HG03039 (cell line): Measurements from ENCODE around the gene SNX2.

ENCODE experiments used
- ATAC-seq: cut with Tn5 transposase; IDR thresholded peaks from one replicate; pipeline ENCODE4 v1.9.1; 2021; ENCODE audit warnings: mild to moderate bottlenecking, moderate library complexity; ENCODE audit not compliant: unreplicated experiment

SNX2 gene

DNA sequence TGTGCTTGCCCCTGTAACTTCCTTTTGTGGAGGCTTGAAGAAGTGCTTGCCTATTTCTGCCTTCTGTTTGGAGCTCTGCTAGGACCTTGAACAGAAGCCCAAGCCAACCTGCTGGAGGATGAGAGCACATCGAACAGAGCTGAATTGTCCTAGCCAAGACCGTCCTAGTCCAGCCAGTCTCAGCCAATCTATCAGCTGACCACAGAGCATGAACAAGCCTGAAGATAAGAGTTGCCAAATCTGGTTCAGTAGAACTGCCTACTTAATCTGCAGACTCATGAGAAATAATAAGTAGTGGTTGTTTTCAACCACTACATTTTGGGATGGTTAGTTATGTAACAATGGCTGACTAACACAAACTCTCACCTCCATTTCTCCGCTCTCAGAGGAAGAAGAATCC is 4.4 kb upstream of the SNX2 start:
- no peak for ATAC-seq

DNA sequence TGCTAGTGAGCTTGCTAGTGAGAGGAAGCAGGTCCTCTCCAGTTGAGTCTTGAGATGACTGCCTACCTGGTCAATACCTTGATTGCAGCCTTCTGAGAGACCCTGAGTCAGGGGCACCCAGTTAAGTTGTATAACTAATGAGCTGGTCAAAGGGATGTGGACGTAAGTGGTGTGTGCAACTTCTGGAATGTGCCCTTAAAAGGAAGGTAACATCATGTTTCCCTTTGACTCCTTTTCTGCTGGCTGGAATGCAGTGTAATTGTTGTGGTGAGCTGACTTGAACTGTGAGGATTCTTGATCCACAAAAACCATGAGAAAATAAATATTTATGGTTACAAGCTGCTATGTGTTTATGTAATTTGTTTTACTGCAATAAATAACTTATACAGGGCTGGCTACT is 2.4 kb upstream of the SNX2 start:
- ATAC-seq: no peak

DNA sequence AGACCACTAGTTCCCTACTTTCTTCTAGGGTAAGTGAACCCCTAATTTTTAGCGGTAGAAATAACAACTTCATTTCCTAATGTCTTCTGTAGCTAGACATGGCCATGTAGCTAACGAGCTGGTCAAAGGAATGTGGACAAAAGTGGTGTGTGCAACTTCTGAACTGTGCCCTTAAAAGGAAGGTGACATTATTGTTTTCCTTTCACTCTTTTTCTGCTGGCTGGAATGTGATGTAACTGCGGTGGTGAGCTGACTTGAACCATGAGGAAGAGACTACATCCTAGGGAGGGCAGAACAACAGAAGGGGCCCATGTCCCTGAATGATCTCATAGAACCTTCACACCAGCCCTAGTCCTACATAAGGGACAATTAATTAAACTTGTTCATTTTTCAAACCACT is 1.3 kb upstream of the SNX2 start:
- no peak for ATAC-seq

DNA sequence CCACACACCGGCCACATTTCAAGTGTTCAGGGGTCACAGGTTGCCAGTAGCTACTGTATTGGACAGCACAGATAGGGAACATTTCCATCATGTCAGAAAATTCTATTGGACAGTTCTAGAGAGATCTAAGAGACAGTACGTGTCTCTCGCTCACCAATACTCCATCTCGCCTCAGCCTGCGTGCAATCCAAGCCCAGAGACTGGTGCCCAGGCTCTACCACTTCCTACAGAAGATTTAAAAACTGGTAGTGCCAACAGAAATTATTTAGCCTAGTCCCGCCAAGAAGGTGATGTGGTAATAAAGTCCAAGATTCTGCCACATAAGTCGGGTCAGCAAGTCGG is 390 bp upstream of the SNX2 start:
- ATAC-seq: peak; percentile 22

DNA sequence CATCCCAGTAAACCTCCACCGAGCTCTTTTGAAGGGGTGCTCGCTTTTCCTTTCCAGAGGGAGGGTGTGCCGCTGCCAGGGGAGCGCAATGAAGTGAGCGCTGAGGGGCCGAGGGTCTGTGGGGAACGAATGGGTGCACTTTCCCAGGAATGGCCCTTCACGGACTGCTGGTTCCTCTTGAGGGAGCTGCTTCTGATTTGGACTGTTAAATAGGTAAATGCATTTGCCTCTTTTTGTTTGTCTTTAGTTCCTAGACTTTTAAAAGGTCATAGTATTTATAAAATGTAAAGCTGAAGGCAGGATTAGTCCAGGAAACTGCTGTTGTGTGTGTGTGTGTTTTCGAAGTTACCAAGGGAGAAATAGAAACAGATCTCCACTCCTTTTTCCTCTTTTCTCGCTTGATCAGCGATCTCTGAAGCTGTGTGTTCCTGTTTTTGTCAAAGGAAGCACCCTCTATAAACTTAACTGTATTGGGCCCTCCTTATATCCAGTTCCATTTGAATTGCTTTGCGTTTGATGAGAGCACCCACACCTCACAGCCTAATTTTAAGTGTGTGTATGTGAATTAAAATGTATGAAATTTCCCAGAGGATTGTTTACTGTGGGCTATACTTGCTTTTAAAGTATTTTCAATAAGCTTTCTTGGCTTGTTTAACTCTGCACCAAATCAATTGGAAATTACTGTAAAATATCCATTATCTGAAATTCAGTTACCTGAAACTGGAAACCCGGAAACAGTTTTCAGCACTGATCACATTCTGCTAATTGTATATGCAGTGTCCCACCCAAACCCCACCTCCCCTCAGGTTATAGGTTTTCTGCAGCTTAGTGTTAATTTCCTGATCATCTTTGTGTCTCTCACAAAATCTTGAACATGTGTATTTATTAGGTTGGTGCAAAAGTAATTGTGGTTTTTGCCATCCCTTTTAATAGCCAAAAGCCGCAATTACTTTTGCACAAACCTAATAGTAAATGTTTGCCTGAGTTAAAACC is 966 bp downstream of the SNX2 start:
- no peak for ATAC-seq

DNA sequence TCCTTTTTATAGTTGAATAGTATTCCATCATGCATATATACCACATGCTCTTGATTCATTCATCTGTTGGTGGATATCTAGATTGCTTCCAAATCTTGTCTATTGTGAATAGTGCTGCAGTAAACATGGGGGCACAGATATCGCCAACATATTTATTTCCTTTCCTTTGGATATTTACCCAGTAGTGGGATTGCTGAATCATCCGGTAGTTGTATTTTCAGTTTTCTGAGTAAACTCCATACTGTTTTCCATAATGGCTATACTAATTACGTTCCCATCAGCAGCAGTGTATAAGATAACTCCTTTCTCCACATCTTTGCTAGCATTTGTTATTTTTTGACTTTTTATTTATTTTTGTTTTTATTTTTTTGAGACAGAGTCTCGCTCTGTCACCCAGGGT is 3.3 kb downstream of the SNX2 start:
- no peak for ATAC-seq

DNA sequence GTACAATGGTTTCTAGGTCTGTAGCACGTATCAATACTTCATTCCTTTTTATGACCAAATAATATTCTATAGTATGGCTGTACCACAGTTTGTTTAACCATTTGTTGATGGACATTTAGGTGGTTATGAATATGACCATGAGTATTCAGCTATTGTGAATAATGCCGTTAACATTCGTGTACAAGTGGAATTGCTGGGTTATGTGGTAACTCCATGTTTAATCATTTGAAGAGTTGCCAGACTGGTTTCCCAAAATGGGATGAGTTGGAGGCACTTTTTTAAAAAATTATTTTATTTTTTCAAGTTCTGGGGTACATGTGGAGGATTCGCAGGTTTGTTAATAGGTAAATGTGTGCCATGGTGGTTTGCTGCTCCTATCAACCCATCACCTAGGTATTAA is 4.6 kb downstream of the SNX2 start:
- ATAC-seq: no peak

DNA sequence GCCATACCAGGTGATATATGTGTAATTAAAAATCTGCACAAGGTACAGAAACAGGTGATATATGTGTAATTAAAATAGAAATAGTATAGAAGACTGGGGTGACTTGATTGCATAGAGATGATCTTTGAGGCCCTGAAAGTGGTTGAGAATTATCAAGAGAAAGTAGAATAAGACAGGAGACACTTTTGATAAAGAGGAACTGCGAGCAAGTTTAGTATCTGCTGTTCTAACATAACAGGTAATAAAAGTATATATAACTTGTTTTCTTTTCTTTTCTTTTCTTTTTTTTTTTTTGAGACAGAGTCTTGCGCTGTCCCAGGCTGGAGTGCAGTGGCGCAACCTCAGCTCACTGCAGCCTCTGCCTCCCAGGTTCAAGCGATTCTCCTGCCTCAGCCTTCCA is 5.4 kb downstream of the SNX2 start:
- no peak for ATAC-seq

DNA sequence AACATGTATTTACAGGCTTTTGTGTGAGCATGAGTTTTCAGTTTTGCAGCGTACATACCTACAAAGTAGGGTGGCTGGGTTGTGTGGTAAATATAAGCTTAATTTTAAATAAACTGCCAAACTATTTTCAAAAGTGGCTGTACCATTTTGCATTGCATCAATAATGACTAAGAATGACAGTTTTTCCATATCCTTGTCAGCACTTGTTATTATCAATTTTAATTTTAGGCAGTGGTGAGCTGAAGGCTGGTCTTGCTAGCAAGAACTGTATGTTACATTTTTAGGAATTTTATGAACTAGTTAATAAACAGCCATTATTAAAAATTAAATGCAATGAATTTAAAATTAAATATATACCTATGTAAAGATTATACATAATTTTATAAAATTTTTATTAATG is 6.6 kb downstream of the SNX2 start:
- no peak for ATAC-seq

DNA sequence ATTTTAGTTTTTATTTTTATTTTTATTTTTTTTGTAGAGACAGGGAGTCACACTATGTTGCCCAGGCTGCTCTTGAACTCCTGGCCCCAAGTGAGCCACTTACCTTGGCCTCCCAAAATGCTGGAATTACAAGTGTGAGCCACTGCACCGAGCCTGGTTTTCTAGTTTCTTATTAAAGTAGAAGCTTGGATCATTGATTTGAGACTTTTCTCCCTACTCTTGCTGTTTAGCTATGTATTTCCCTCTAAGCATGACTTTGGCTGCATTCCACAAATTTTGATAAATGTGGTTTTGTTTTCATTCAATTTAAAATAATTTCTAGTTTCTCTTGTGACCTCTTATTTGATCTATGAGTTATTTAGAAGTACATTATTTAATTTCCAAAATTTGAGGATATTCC is 10.4 kb downstream of the SNX2 start:
- ATAC-seq: no peak

DNA sequence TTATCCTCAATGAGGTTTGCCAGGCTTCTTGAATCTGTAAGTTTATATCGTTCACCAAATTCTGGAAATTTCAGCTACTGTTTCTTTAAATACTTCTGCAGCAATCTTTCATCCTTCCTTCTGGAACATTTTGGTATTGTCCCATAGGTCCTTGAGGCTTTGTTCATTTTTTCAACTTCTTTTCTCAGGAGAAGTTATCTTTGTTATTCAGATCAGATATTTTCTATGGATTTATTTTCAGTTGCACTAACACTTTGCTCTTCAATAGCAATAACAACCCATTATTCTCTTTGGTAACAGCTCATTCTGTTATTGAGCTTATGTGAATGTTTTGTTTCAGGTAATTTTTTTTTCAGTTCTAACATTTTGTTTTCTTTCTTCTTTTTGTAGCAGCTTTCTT is 13.5 kb downstream of the SNX2 start:
- ATAC-seq: no peak

DNA sequence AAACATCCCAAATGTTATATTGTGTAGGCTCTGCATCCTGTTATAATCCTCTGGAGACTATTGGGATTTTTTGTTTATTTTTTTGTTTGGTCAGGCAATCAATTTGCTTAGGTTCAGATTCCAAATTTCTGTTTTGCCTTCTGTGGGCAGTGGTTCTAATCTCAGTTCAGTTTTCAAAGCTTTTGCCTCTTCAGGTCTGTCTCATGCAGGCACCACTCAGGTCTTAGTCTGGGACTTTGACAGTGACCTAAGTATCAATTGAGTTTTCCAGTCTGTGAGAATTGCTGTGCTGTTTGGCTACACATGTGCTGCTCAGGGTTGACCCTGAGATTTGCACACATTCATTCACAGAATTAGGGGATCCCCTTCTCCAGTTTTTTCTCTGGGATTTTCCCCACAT is 14.1 kb downstream of the SNX2 start:
- no peak for ATAC-seq

DNA sequence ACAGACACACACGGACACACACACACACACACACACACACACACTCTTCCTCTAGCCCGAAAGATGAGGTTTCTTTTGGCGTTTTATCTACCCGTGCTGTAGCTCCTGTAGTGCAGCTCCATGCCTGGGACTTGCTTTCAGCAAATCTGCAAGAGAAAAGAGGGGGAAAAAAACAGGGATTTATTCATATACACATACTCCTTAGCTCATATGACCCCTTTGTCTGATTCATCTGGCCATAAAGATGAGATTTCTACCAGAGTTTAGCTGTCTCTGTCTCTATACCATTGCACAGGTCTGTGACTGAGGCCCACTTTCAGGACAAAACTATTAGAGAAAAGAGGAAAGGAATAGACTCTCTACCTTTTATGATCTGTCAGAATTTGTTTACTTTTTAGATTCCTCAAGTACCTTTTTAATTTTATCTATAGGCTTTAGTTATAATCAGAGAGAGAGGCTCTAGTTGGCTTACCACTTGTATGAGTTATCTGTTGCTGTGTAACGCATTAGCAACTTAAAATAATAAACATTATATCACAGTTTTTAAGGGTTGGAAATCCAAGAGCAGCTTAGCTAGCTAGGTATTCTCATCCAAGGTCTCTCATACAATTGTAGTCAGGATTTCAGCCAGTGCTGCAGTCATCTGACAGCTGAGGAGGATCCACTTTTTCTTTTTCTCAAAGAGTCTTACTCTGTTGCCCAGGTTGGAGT is 14.7 kb downstream of the SNX2 start:
- no peak for ATAC-seq

DNA sequence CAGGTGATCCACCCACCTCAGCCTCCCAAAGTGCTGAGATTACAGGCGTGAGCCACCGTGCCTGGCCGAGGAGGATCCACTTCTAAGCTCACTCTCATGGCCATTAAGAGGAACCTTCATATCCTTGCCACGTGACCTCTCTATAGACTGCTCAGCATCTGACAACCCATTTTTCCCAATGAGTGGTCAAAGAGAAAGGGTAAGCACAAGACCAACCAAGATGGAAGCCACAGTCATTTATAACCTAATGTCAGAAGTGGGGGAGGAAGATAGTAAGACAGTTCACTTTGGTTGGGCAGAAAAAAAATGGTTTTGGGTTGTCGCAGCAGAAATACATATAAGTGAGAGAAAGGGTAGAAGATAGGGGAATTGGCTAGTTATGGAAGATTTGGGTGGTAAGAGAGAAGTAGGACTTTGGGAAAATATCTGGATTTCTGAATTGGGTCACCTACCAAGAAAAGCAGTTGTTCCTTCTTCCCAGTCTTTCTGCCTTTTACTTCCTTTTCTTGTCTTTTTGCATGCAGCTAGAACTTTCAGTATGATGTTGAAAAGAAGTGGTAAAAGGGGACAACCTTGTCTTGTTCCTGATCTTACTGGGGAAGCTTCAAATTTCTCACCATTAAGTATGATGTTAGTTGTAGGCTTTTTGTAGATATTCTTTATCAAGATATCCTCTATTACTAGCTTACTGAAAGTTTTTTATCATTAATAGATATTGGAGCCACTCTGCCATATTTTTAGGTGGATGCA is 15.6 kb downstream of the SNX2 start:
- ATAC-seq: no peak

DNA sequence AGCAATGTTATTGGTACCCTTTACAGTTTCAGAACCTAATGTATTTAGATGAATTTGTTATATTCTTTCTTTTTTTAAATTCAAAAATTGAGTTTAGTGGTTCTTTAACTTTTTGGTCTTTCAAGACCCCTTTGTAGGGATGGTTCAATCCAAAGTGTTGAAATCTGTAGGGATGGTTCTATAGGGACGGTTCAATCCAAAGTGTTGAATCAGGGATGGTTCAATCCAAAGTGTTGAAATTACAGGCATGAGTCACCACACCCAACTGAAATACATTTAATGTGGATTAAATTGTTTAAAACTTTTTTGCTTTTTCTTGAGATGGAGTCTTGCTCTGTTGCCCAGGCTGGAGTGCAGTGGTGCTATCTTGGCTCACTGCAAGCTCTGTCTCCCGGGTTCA is 30.6 kb downstream of the SNX2 start:
- ATAC-seq: no peak

DNA sequence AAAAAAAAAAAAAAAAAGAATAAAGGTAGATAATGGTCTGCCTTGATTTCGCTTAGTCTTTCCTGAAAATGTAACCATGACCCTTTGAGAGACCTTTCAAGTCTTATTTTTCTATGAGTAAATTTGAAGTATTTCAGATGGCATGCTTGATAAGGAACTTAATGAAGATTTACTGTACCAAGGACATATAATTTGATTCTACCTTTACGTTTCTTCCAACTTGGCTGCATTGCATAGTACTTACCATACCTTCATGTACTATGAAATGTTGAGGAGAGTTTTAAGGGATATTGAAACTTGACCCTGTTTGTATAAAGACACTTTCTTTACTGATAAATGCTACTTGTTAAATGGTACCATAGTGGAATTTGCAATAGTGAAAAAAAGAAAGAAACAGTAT is 35.5 kb downstream of the SNX2 start:
- ATAC-seq: no peak

DNA sequence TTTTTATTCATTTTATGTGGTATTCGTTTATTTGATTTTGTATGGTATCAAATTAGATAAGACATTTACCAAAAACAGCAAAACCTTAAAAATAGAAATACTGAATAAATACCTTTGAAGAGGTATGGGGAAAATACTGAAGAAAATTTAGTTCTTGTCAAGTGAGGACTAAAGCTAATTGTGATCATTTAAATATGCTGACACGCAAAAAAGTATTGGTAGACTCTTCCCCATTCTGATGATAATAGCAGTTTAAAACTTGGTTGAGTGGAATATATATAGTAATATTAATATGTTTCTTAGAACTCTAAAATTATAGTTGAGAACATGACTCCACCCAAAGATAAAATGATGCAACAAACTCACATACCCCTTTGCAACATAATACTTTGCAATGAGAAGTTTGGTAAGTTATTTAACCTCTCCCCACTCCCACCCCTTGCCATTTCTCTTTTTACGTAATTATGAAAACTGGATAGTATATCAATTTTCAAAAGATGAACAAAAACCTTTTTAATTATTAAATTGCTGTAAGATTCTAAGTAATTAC is 40.4 kb downstream of the SNX2 start:
- ATAC-seq: no peak

DNA sequence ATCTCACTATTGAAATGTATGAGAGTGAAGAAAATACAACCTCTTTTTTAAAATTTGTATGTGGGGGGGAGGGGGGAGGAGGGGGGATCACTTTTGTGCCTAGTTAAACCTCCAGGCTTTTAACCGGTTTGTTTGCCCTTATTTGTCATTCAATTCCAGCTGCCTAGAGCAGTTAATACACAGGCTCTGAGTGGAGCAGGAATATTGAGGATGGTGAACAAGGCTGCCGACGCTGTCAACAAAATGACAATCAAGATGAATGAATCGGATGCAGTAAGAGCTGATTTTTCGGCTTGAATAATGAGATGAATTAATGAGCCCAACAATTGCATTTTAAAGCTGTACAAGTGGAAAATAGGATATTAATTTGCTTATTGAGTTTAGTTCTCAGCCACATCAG is 41.9 kb downstream of the SNX2 start:
- ATAC-seq: no peak

DNA sequence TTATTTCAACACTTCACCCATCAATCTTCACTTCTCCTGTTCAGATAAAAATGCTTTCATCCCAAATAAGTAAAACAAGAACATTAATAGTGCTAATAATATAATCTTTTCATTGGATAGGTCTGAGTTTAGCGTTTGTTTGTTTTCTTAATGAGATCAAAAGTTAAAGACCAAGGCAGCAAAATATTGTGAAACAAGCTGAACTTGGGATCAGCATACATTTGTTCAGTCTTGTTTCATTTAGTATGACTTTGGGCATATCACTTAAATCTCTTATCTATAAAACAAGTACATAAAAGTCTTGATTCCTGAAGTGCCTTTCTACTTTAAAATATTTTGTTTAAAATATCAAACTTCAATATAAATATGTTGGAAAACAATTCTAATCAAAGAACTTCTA is 57.1 kb downstream of the SNX2 start:
- ATAC-seq: no peak

DNA sequence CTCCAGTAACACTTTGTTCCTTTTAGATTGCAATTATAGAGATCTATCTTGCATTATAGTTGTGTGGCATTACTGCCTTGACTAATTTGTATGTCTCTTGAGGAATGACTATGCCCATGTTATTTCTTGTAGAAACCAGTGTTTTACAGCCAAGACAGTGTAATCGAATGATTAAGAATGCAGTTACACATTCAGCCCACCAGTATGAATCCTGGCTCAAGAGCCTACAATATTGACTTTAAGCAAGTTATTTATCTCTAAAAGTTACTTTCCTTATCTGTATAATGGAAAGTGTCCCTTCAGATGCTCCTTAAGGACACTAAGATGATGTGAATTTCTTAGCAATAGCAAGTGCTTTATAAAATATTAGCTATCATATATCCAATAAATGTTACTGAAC is 60.8 kb downstream of the SNX2 start:
- ATAC-seq: no peak

DNA sequence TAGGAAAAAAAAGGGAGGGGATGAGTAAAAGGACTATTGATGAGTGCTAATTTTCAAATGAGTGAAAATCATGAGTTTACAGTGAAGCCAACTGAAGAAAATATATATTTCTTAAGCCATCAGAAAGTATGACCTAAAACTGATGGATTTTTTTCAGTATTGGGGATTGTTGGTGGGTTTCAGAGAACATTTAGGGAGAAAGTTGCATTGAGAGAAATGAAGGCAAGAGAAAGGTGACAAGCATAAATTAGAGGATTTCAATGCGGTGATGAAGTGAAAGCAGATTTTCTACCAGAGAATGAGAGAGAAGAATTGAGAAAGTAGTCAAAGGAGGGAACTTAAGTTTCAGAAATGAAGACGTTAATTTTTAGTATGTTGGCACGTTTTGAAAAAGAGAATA is 62.1 kb downstream of the SNX2 start:
- no peak for ATAC-seq
